GM12875 (cell line): Measurements from ENCODE around the gene INF2.

ENCODE experiments used
- H3K4me3 ChIP-seq: one replicate; pipeline ENCODE4 v1.5.1; 2011; ENCODE audit warnings: low read depth, low read length, control low read depth
- CTCF ChIP-seq: IDR thresholded peaks from 2 replicates; pipeline ENCODE4 v1.5.1; 2011; ENCODE audit warnings: low read depth, mild to moderate bottlenecking, control low read depth, inconsistent platforms, low read length, moderate library complexity, borderline replicate concordance; ENCODE audit not compliant: insufficient read depth

INF2 gene

GRCh38 chr14:104703269-104703668 is 13.9 kb downstream of the INF2 start:
- H3K4me3 ChIP-seq, result no peak overlapping the region
- TF ChIP-seq CTCF, result no peak

- no peak for TF ChIP-seq CTCF
- no peak overlapping the region for H3K4me3 ChIP-seq
These were observed 14.8 kb downstream of the INF2 start for GRCh38 chr14:104704252-104704651.

GRCh38 chr14:104705340-104706047 is 16.1 kb downstream of the INF2 start:
- no peak overlapping the region for H3K4me3 ChIP-seq
- TF ChIP-seq CTCF, result no peak

GRCh38 chr14:104706733-104707607 is 17.6 kb downstream of the INF2 start:
- H3K4me3 ChIP-seq, result no peak overlapping the region
- no peak for TF ChIP-seq CTCF

GRCh38 chr14:104707608-104708595 is 18.5 kb downstream of the INF2 start:
- H3K4me3 ChIP-seq, result no peak overlapping the region
- no peak for TF ChIP-seq CTCF

- H3K4me3 ChIP-seq, result no peak overlapping the region
These were observed 19.3 kb downstream of the INF2 start for GRCh38 chr14:104708606-104709268.

More at GRCh38 chr14:104708606-104709268, 19.3 kb downstream of the INF2 start:
- TF ChIP-seq CTCF, result peak; percentile 98
